ENCODE data around the gene PTPRN2. TPM values are rescaled to one million over a fixed set of nuclear protein-coding genes. Genes with fewer than 3 reads are reported as not detected.

Gene PTPRN2
- total RNA-seq, 1 experiment from 2014 or later, result 1.1 TPM

DNA sequence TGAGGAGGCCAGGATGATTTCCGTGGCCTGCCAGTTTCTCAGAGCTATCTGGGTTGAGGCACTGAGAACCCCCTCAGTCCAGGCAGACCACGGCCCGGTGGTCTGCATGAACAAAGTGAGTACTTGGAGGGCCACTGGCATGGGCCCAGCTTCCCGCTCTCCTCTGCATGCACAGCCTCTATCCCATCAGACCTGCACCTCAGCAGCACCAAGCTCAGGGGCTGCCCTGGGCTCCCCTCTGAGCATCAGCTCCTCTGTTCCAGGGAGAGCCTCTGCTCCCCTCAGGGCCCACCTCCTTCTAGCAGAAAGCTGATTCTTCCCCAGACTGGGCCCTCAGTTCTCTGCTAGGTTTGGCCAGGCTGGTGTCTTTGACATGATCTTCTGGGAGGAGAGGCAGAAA, 780.9 kb downstream of the PTPRN2 start:
- in situ Hi-C loops (cut with HindIII; ENCODE audit: low pct_unique_long_range_greater_than_20kb, low sequenced_read_pairs), result no loop called here
- Histone ChIP-seq H3K9me3 (ENCODE audit: control insufficient read depth, insufficient read depth, low read depth, low read length) (peaks cover 5% of the 10 kb centered on the region; the same call in 1 of the 2 replicates), H3K36me3 (ENCODE audit: control insufficient read depth, insufficient read depth, low read length) (no peaks in the 10 kb centered on the region), H3K27ac (ENCODE audit: low read length) (no peak overlapping the region), H3K27me3 (ENCODE audit: control insufficient read depth, insufficient read depth, low read length) (peaks cover 2% of the 10 kb centered on the region; the same call in 1 of the 2 replicates), H3K4me1 (ENCODE audit: control insufficient read depth, insufficient read depth, low read length) (no peaks in the 10 kb centered on the region), H3K4me3 (ENCODE audit: low read depth in 2 of 2, low read length in 2 of 2) (no peak overlapping the region)
- no peak for ATAC-seq
- no peak for TF ChIP-seq TCF7L2 (IDR thresholded peaks at IDR 0.05; ENCODE audit: low read depth, low read length)
- TF ChIP-seq REST (IDR thresholded peaks at IDR 0.05; ENCODE audit: insufficient read depth in 1 of 2, low read depth in 2 of 2, low read length in 1 of 2), result no peak
- no peak for TF ChIP-seq CTCF (IDR thresholded peaks at IDR 0.05)
- TF ChIP-seq SIN3A (IDR thresholded peaks at IDR 0.05; ENCODE audit: borderline replicate concordance, insufficient read depth, low read depth, low read length), result no peak
- TF ChIP-seq POLR2AphosphoS5 (IDR thresholded peaks at IDR 0.05; ENCODE audit: low read depth, low read length), result no peak
- POLR2A ChIA-PET, result no interaction called here
- DNase-seq (ENCODE audit: low read depth, low spot score), result no peak
- intact Hi-C loops (cut with micrococcal nuclease; ENCODE audit: unreplicated experiment), result no loop called here
- CTCF ChIA-PET, result no interaction called here
- BruUV-seq (replicated peaks), result no TSS peak

GRCh38 chr7:157805713-157806112, 781.9 kb downstream of the PTPRN2 start:
- no peak overlapping the region for H3K4me3 ChIP-seq (ENCODE audit: low read depth in 2 of 2, low read length in 2 of 2)
- no TSS peak for BruUV-seq (replicated peaks)
- intact Hi-C loops (cut with micrococcal nuclease; ENCODE audit: unreplicated experiment), result no loop called here
- no peaks in the 10 kb centered on the region for H3K36me3 ChIP-seq (ENCODE audit: control insufficient read depth, insufficient read depth, low read length)
- H3K27me3 ChIP-seq (ENCODE audit: control insufficient read depth, insufficient read depth, low read length), result peaks cover 2% of the 10 kb centered on the region; the same call in 1 of the 2 replicates
- no peak for DNase-seq (ENCODE audit: low read depth, low spot score)
- TF ChIP-seq TCF7L2 (IDR thresholded peaks at IDR 0.05; ENCODE audit: low read depth, low read length) (no peak), CTCF (IDR thresholded peaks at IDR 0.05) (no peak), REST (IDR thresholded peaks at IDR 0.05; ENCODE audit: insufficient read depth in 1 of 2, low read depth in 2 of 2, low read length in 1 of 2) (no peak), POLR2AphosphoS5 (IDR thresholded peaks at IDR 0.05; ENCODE audit: low read depth, low read length) (no peak), SIN3A (IDR thresholded peaks at IDR 0.05; ENCODE audit: borderline replicate concordance, insufficient read depth, low read depth, low read length) (no peak)
- no peak for ATAC-seq
- in situ Hi-C loops (cut with HindIII; ENCODE audit: low pct_unique_long_range_greater_than_20kb, low sequenced_read_pairs), result no loop called here
- ChIA-PET CTCF (no interaction called here), POLR2A (no interaction called here)
- peaks cover 5% of the 10 kb centered on the region; the same call in 1 of the 2 replicates for H3K9me3 ChIP-seq (ENCODE audit: control insufficient read depth, insufficient read depth, low read depth, low read length)
- no peak overlapping the region for H3K27ac ChIP-seq (ENCODE audit: low read length)
- H3K4me1 ChIP-seq (ENCODE audit: control insufficient read depth, insufficient read depth, low read length), result no peaks in the 10 kb centered on the region
